ENCODE results near the gene RALGAPA1. TPM values are rescaled to one million over a fixed set of nuclear protein-coding genes. Genes with fewer than 3 reads are reported as not detected.
"Not testable (repeated sequence)": the region's sequence is repeated elsewhere in the genome, so short reads cannot be mapped to it uniquely, and the experiment has no call there.

Gene RALGAPA1
- total and polyA plus RNA-seq, 2 of the 13 experiments (the other 11 are each of a cell fraction or from before 2014, with no cell fraction given), result 65.0 to 89.2 TPM

DNA sequence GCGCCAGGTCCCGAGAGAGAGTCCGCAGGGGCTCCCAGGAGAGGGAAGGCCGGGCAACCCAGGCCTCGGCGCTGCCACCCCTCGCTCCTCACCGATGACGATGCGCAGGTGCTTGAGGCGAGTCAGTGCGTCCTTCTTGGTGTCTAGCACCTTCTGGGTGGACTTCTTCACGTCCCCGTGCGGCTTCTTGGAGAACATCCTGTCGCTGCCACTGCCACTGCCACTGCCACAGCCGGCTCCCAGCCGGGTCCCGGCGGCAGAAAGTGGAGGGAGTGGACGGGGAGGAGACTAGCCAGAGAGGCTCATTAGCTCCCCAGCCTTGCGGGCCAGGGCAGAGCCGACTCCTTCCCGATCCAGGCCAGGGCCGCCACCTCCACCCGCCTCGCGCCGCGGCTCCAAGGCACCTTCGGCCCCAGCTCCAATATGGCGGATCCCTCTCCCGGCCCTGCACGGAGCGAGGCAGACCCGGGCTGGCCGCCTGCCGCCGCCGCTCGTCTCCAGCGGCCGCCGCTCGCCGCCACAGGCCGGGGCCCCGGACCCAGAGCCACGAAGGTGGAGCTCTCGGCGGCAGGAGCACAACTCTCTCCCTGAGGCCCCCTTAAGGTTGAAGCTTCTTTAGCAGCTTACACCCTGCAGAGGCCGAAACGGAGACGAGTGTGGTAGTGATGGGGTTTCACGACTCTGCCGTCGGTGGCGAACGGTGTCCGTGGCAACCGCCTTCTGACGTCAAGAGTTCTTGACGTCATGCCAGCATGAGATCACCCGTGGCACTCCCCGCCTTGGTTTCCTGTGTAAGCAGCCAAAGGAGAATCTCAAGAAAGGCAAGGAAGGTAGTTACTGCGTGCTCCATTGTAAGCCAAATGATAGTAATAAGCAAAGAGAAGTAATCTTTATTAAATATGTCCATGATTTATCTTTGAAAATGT, at the start of gene RALGAPA1 (continued):
- TF ChIP-seq RFX1 (IDR thresholded peaks at IDR 0.05) (peak; percentile 95), KAT8 (CRISPR knock-in tag; IDR thresholded peaks at IDR 0.05) (peak; percentile 87), ISX (CRISPR knock-in tag; conservative IDR thresholded peaks at IDR 0.05) (peak; percentile 86; the same call in 1 of the 2 replicates), FOXK1 (CRISPR knock-in tag; IDR thresholded peaks at IDR 0.05; ENCODE audit: borderline replicate concordance, low read depth) (peak; percentile 62; the same call in 1 of the 2 replicates), ZNF780A (CRISPR knock-in tag; IDR thresholded peaks at IDR 0.05) (peak; percentile 89), ZNF124 (CRISPR knock-in tag; IDR thresholded peaks at IDR 0.05) (peak; percentile 59), NONO (CRISPR knock-in tag; conservative IDR thresholded peaks at IDR 0.05) (peak; percentile 98), ZNF331 (CRISPR knock-in tag; IDR thresholded peaks at IDR 0.05) (peak; percentile 49), ZNF589 (CRISPR knock-in tag; conservative IDR thresholded peaks at IDR 0.05) (peak; percentile 28; the same call in 1 of the 2 replicates), MYC (CRISPR knock-in tag; IDR thresholded peaks at IDR 0.05; ENCODE audit: borderline replicate concordance) (peak; percentile 85), YEATS2 (CRISPR knock-in tag; IDR thresholded peaks at IDR 0.05; ENCODE audit: borderline replicate concordance) (peak; percentile 67; the same call in 1 of the 2 replicates), GFI1 (CRISPR knock-in tag; IDR thresholded peaks at IDR 0.05; ENCODE audit: borderline replicate concordance) (peak; percentile 89), SOX6 (CRISPR knock-in tag; IDR thresholded peaks at IDR 0.05) (peak; percentile 68), ZNF12 (CRISPR knock-in tag; IDR thresholded peaks at IDR 0.05) (peak; percentile 59), HNRNPL (IDR thresholded peaks at IDR 0.05; ENCODE audit: low read depth, low read length) (0 out of 2 replicates have a peak, but pooled peaks have one; percentile 28), ZSCAN12 (CRISPR knock-in tag; IDR thresholded peaks at IDR 0.05) (peak; percentile 98; the same call in 1 of the 2 replicates), SAP130 (CRISPR knock-in tag; IDR thresholded peaks at IDR 0.05; ENCODE audit: low read depth) (peak; percentile 90), POLR2AphosphoS5 (IDR thresholded peaks at IDR 0.05; ENCODE audit: low read depth, low read length) (peak; percentile 95), KDM2A (CRISPR knock-in tag; IDR thresholded peaks at IDR 0.05; ENCODE audit: borderline replicate concordance, low read depth) (peak; percentile 96)
- TF ChIP-seq, protein P1, sequence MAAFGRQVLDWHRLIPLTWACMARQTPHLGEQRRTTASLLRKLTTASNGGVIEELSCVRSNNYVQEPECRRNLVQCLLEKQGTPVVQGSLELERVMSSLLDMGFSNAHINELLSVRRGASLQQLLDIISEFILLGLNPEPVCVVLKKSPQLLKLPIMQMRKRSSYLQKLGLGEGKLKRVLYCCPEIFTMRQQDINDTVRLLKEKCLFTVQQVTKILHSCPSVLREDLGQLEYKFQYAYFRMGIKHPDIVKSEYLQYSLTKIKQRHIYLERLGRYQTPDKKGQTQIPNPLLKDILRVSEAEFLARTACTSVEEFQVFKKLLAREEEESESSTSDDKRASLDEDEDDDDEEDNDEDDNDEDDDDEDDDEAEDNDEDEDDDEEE (CRISPR knock-in tag; IDR thresholded peaks at IDR 0.05), result peak; percentile 97
- not testable (repeated sequence) for TF ChIP-seq NONO, SOX6 (IDR thresholded peaks at IDR 0.05)
- TF ChIP-seq, protein P2, sequence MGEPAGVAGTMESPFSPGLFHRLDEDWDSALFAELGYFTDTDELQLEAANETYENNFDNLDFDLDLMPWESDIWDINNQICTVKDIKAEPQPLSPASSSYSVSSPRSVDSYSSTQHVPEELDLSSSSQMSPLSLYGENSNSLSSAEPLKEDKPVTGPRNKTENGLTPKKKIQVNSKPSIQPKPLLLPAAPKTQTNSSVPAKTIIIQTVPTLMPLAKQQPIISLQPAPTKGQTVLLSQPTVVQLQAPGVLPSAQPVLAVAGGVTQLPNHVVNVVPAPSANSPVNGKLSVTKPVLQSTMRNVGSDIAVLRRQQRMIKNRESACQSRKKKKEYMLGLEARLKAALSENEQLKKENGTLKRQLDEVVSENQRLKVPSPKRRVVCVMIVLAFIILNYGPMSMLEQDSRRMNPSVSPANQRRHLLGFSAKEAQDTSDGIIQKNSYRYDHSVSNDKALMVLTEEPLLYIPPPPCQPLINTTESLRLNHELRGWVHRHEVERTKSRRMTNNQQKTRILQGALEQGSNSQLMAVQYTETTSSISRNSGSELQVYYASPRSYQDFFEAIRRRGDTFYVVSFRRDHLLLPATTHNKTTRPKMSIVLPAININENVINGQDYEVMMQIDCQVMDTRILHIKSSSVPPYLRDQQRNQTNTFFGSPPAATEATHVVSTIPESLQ (CRISPR knock-in tag; conservative IDR thresholded peaks at IDR 0.05), result peak; percentile 70; the same call in 1 of the 2 replicates
- TF ChIP-seq, protein P3, sequence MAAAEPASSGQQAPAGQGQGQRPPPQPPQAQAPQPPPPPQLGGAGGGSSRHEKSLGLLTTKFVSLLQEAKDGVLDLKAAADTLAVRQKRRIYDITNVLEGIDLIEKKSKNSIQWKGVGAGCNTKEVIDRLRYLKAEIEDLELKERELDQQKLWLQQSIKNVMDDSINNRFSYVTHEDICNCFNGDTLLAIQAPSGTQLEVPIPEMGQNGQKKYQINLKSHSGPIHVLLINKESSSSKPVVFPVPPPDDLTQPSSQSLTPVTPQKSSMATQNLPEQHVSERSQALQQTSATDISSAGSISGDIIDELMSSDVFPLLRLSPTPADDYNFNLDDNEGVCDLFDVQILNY (CRISPR knock-in tag; conservative IDR thresholded peaks at IDR 0.05), result peak; percentile 15; the same call in 1 of the 2 replicates
- TF ChIP-seq, protein P4, sequence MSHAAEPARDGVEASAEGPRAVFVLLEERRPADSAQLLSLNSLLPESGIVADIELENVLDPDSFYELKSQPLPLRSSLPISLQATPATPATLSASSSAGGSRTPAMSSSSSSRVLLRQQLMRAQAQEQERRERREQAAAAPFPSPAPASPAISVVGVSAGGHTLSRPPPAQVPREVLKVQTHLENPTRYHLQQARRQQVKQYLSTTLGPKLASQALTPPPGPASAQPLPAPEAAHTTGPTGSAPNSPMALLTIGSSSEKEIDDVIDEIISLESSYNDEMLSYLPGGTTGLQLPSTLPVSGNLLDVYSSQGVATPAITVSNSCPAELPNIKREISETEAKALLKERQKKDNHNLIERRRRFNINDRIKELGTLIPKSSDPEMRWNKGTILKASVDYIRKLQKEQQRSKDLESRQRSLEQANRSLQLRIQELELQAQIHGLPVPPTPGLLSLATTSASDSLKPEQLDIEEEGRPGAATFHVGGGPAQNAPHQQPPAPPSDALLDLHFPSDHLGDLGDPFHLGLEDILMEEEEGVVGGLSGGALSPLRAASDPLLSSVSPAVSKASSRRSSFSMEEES (CRISPR knock-in tag; IDR thresholded peaks at IDR 0.05), result peak; percentile 63
- TF ChIP-seq, protein P5, sequence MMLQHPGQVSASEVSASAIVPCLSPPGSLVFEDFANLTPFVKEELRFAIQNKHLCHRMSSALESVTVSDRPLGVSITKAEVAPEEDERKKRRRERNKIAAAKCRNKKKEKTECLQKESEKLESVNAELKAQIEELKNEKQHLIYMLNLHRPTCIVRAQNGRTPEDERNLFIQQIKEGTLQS (CRISPR knock-in tag; IDR thresholded peaks at IDR 0.05), result peak; percentile 87
